IPS-20b (cell line): Measurements from ENCODE around the gene BCS1L.
A peak's percentile ranks its signal among the peaks of the same experiment; 100 is the strongest.

Experiments used
- H3K27ac ChIP-seq: one replicate; pipeline ENCODE4 v1.5.1; 2013; ENCODE audit warnings: low read length
- H3K27me3 ChIP-seq: 2 replicates; pipeline ENCODE4 v1.6.1; 2013; ENCODE audit warnings: mild to moderate bottlenecking, low read length, inconsistent platforms; ENCODE audit not compliant: insufficient read depth
- H3K36me3 ChIP-seq: 2 replicates; pipeline ENCODE4 v1.6.1; 2013; ENCODE audit warnings: low read depth, mild to moderate bottlenecking, inconsistent platforms, low read length, moderate library complexity; ENCODE audit not compliant: insufficient read depth
- H3K4me1 ChIP-seq: 2 replicates; pipeline ENCODE4 v1.6.1; 2013; ENCODE audit warnings: mild to moderate bottlenecking, control low read depth, inconsistent platforms, low read length, moderate library complexity; ENCODE audit not compliant: insufficient read depth
- H3K4me3 ChIP-seq: 2 replicates; pipeline ENCODE4 v1.5.1; 2013; ENCODE audit warnings: mild to moderate bottlenecking, low read length, inconsistent platforms
- H3K9ac ChIP-seq: 2 replicates; pipeline ENCODE4 v1.6.1; 2013; ENCODE audit warnings: low read depth, mild to moderate bottlenecking, inconsistent platforms, low read length, moderate library complexity
- H3K9me3 ChIP-seq: 2 replicates; pipeline ENCODE4 v1.6.1; 2013; ENCODE audit warnings: mild to moderate bottlenecking, low read depth, low read length, inconsistent platforms; ENCODE audit not compliant: insufficient read depth

BCS1L gene, protein sequence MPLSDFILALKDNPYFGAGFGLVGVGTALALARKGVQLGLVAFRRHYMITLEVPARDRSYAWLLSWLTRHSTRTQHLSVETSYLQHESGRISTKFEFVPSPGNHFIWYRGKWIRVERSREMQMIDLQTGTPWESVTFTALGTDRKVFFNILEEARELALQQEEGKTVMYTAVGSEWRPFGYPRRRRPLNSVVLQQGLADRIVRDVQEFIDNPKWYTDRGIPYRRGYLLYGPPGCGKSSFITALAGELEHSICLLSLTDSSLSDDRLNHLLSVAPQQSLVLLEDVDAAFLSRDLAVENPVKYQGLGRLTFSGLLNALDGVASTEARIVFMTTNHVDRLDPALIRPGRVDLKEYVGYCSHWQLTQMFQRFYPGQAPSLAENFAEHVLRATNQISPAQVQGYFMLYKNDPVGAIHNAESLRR

GRCh38 chr2:218659258-218659987 is at the start of gene BCS1L, which contains the start of gene ZNF142:
TSS of gene BCS1L (plus strand) at chr2:218659683. CDS start at chr2:218660988, 1,305 bp downstream.
TSS of gene ZNF142 (minus strand) at chr2:218659623. CDS start at chr2:218656429, 3,194 bp downstream.
- peak within 1 kb of the TSS; percentile 98 for H3K4me3 ChIP-seq
- H3K36me3 ChIP-seq, result peaks cover 72% of the 10 kb centered on the region
- no peaks in the 10 kb centered on the region for H3K9me3 ChIP-seq
- H3K9ac ChIP-seq, result peak within 1 kb of the TSS; percentile 90
- H3K27ac ChIP-seq, result peak within 1 kb of the TSS; percentile 83
- H3K27me3 ChIP-seq, result no peaks in the 10 kb centered on the region
- H3K4me1 ChIP-seq, result no peaks in the 10 kb centered on the region

DNA sequence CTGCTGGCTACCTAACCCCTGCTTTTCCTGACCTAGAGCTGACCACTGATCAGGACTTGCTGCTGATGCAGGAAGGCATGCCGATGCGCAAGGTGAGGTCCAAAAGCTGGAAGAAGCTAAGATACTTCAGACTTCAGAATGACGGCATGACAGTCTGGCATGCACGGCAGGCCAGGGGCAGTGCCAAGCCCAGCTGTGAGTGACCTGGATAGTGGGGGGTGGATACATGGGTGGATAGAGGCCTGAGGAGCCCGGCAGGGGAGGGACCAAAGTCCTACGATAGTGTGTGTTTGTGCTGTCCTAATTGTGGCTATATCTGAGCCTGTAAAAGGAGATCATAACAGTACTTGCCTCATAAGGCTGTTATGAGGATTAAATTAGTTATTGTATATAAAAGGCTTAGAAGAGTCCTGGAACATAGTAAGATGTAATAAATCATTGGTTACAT is 43.6 kb upstream of the BCS1L start:
- H3K27ac ChIP-seq, result no peak overlapping the region
- H3K36me3 ChIP-seq, result no peaks in the 10 kb centered on the region
- H3K9ac ChIP-seq, result no peak overlapping the region
- H3K27me3 ChIP-seq, result no peaks in the 10 kb centered on the region
- no peak overlapping the region for H3K4me3 ChIP-seq
- no peaks in the 10 kb centered on the region for H3K9me3 ChIP-seq
- H3K4me1 ChIP-seq, result no peaks in the 10 kb centered on the region

DNA sequence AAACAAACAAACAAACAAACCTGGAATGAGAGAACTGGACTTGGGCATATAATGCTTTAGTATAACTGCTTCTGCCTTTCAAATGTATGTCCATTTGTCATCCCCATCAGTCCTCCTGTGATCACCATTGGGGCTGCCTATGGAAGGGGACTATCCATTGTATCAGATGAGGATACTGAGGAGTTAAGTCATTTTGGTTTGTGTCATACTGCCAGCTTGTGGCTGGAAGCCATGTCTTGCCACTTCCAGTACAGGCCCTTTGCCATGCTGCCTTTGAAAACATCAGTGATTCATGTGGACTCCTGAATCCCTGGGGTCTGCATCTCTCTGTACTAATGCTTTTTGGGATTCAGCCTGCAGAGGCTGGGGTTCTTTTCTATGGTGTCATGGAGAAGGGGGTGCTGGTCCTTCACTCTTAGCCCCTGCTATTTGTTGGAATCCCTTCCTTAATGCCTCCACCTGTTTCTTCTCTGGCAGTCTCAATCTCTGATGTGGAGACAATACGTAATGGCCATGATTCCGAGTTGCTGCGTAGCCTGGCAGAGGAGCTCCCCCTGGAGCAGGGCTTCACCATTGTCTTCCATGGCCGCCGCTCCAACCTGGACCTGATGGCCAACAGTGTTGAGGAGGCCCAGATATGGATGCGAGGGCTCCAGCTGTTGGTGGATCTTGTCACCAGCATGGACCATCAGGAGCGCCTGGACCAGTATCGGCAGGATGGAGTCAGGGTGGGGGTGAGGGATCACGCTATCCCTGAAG is 41.2 kb upstream of the BCS1L start:
- H3K36me3 ChIP-seq, result no peaks in the 10 kb centered on the region
- no peaks in the 10 kb centered on the region for H3K9me3 ChIP-seq
- no peaks in the 10 kb centered on the region for H3K27me3 ChIP-seq
- H3K27ac ChIP-seq, result no peak overlapping the region
- no peak overlapping the region for H3K9ac ChIP-seq
- H3K4me1 ChIP-seq, result no peaks in the 10 kb centered on the region
- no peak overlapping the region for H3K4me3 ChIP-seq

DNA sequence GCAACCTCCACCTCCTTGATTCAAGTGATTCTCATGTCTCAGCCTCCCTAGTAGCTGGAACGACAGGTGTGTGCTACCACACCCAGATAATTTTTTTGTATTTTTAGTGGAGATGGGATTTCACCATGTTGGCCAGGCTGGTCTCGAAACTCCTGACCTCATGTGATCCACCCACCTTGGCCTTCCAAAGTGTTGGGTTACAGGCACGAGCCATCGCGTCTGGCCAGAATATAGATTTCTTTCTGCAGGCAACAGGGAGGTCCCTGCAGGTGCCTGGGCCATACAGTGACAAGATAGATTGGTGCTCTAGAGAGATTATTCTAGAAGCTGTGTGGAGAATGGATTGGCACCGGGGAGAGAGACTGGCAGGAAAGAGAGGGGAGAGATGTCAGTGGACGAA is 38.5 kb upstream of the BCS1L start:
- no peak overlapping the region for H3K4me3 ChIP-seq
- no peaks in the 10 kb centered on the region for H3K27me3 ChIP-seq
- H3K9ac ChIP-seq, result no peak overlapping the region
- no peaks in the 10 kb centered on the region for H3K36me3 ChIP-seq
- no peak overlapping the region for H3K27ac ChIP-seq
- H3K4me1 ChIP-seq, result no peaks in the 10 kb centered on the region
- no peaks in the 10 kb centered on the region for H3K9me3 ChIP-seq

DNA sequence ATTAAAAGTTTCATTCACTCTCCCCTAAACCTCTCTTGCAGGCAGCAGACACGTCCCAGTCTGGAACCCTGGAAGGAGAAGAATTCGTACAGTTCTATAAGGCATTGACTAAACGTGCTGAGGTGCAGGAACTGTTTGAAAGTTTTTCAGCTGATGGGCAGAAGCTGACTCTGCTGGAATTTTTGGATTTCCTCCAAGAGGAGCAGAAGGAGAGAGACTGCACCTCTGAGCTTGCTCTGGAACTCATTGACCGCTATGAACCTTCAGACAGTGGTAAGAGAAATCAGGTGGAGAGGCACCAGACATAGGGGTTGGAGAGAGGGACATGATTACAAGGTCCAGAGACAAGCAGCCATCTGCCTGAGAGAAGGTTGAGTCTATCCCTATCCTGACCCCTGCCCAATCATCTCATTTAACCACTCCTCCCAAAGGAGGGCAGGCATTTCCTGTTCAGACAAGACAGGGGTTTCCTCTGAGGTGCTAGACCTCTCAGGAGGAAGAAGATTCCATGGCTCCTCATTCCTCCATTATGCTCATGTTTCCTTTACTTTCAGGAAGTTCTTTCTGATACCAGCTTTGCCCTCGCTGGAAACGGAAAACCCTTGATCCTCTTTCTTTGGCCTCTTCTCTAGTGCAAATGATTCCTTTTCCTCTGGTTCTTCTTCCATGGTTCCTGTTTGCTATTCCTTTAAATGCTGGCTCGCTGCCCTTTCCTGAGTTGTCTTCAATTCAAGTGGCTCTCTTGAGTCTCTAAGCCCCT is 36.7 kb upstream of the BCS1L start:
- Histone ChIP-seq H3K9me3 (no peaks in the 10 kb centered on the region), H3K9ac (no peak overlapping the region), H3K27me3 (no peaks in the 10 kb centered on the region), H3K4me3 (no peak overlapping the region), H3K27ac (no peak overlapping the region), H3K36me3 (no peaks in the 10 kb centered on the region), H3K4me1 (no peaks in the 10 kb centered on the region)

GRCh38 chr2:218623366-218623705 is 36.1 kb upstream of the BCS1L start:
- no peak overlapping the region for H3K9ac ChIP-seq
- H3K4me1 ChIP-seq, result no peaks in the 10 kb centered on the region
- no peak overlapping the region for H3K27ac ChIP-seq
- H3K4me3 ChIP-seq, result no peak overlapping the region
- H3K9me3 ChIP-seq, result no peaks in the 10 kb centered on the region
- H3K27me3 ChIP-seq, result no peaks in the 10 kb centered on the region
- H3K36me3 ChIP-seq, result no peaks in the 10 kb centered on the region

DNA sequence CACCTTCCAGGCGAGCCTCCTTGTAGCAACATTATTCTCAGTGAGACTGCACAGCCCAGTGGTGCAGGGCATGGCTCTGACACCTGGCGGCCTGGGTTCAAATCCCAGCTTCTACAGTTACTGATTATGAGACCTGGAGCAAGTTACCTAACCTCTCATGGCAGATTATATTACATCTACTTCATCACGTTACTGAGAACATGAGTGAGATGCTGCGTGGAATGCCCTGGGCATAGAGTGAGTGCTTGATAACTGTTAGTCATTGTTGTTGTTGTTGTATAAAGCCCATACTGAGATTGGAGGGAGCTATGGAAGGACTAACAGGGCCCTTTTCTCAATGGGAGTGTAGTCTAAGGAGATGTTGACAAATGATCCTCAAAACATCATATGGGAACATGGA is 33.1 kb upstream of the BCS1L start:
- no peak overlapping the region for H3K9ac ChIP-seq
- no peak overlapping the region for H3K27ac ChIP-seq
- H3K9me3 ChIP-seq, result no peaks in the 10 kb centered on the region
- H3K4me1 ChIP-seq, result no peaks in the 10 kb centered on the region
- H3K36me3 ChIP-seq, result no peaks in the 10 kb centered on the region
- no peaks in the 10 kb centered on the region for H3K27me3 ChIP-seq
- H3K4me3 ChIP-seq, result no peak overlapping the region

DNA sequence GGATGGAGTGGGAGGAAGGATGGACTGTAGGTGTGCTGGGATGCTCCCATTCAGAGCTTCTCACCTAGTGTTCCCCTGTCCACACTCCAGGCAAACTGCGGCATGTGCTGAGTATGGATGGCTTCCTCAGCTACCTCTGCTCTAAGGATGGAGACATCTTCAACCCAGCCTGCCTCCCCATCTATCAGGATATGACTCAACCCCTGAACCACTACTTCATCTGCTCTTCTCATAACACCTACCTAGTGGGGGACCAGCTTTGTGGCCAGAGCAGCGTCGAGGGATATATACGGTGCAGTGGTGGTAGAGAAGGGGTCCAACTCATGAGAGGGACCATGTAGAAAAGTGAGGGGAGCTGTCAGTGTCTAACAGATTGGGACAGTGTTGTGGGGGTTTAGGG is 31.5 kb upstream of the BCS1L start:
- no peak overlapping the region for H3K27ac ChIP-seq

DNA sequence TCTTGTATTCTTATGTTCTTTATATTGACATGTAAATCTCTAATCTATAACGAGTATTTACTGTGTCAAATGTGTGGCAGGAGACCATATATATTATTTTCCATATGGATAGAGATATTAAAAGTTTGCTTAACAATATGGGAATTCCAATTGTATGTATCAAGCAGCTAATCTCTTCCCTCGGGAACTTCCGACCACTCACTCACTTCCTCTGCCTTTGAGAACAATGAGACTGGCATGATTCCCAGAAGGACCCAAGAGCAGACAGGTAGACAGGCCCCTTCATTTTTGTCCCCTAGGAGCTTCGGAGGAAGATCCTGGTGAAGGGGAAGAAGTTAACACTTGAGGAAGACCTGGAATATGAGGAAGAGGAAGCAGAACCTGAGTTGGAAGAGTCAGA is 27.6 kb upstream of the BCS1L start:
- no peaks in the 10 kb centered on the region for H3K27me3 ChIP-seq
- no peaks in the 10 kb centered on the region for H3K4me1 ChIP-seq
- H3K9ac ChIP-seq, result no peak overlapping the region
- H3K27ac ChIP-seq, result no peak overlapping the region
- no peak overlapping the region for H3K4me3 ChIP-seq
- no peaks in the 10 kb centered on the region for H3K9me3 ChIP-seq
- H3K36me3 ChIP-seq, result peaks cover 34% of the 10 kb centered on the region

More for the DNA sequence above, 31.5 kb upstream of the BCS1L start:
- Histone ChIP-seq H3K4me3 (no peak overlapping the region), H3K9me3 (no peaks in the 10 kb centered on the region), H3K36me3 (no peaks in the 10 kb centered on the region), H3K9ac (no peak overlapping the region), H3K27me3 (no peaks in the 10 kb centered on the region), H3K4me1 (no peaks in the 10 kb centered on the region)

DNA sequence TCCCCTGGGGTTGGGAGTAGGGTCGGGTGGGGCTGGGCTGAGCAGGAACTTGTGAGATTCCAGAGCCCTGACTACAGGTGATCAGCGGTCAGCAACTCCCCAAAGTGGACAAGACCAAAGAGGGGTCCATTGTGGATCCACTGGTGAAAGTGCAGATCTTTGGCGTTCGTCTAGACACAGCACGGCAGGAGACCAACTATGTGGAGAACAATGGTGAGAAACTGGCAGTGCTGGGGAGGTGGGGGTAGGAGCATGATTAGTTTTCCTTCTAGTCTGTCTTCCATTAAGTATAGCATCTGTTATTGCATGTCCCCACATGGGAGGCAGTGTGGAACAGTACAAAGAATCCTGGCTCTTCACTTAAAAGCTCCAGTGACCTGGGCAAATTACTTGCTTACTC is 23.8 kb upstream of the BCS1L start:
- Histone ChIP-seq H3K27me3 (no peaks in the 10 kb centered on the region), H3K36me3 (peaks cover 71% of the 10 kb centered on the region), H3K9me3 (no peaks in the 10 kb centered on the region)

GRCh38 chr2:218638372-218638771 is 21.1 kb upstream of the BCS1L start:
- no peaks in the 10 kb centered on the region for H3K27me3 ChIP-seq
- H3K9me3 ChIP-seq, result no peaks in the 10 kb centered on the region
- H3K27ac ChIP-seq, result no peak overlapping the region
- H3K36me3 ChIP-seq, result peaks cover 93% of the 10 kb centered on the region
- no peak overlapping the region for H3K9ac ChIP-seq
- no peaks in the 10 kb centered on the region for H3K4me1 ChIP-seq
- H3K4me3 ChIP-seq, result no peak overlapping the region

More for the DNA sequence above, 23.8 kb upstream of the BCS1L start:
- H3K4me3 ChIP-seq, result no peak overlapping the region
- H3K27ac ChIP-seq, result no peak overlapping the region
- H3K9ac ChIP-seq, result no peak overlapping the region
- H3K4me1 ChIP-seq, result no peaks in the 10 kb centered on the region
